ENCODE measurements around the gene PRKAG1. TPM values are rescaled to one million over a fixed set of nuclear protein-coding genes. Genes with fewer than 3 reads are reported as not detected.

The PRKAG1 gene
- total RNA-seq, 1 experiment from 2014 or later = 80.3 TPM

DNA sequence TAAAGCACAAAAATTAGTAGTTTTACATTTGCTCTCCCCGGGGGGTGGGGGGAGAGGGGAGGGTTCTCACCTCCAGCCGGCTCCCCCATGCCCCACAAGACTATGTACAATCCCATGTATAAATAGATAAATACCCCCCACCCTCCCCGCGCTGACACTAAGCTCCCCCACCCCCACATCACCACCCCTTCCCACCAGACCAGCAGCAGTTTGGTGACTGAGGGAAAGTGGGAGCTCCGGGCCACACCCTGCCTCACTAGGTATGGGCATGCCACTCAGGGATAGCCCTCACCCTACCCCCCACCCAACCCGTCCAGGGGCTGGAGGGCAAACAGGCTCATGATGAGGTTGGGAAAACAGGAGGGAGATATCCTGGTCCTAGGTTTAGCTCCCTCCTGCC lies 1.9 kb upstream of the PRKAG1 start:
- BruUV-seq (replicated peaks) = no TSS peak
- no peak overlapping the region for H3K4me3 Mint-ChIP-seq (ENCODE audit: unreplicated experiment)
- ChIA-PET POLR2A (interaction anchor here (1.0 to 1.5 kb wide), 2 partner anchors 14 to 111 kb away, joined by 3 to 7 read pairs; partner anchors contain the start of gene TUBA1B), CTCF (interaction anchor here (0.6 kb wide), 1 partner anchor 1276 kb away, joined by 4 read pairs; no protein-coding TSS in a partner anchor)
- H3K27me3 Mint-ChIP-seq (ENCODE audit: insufficient read depth, unreplicated experiment) = no peaks in the 10 kb centered on the region
- TF ChIP-seq, protein P1, sequence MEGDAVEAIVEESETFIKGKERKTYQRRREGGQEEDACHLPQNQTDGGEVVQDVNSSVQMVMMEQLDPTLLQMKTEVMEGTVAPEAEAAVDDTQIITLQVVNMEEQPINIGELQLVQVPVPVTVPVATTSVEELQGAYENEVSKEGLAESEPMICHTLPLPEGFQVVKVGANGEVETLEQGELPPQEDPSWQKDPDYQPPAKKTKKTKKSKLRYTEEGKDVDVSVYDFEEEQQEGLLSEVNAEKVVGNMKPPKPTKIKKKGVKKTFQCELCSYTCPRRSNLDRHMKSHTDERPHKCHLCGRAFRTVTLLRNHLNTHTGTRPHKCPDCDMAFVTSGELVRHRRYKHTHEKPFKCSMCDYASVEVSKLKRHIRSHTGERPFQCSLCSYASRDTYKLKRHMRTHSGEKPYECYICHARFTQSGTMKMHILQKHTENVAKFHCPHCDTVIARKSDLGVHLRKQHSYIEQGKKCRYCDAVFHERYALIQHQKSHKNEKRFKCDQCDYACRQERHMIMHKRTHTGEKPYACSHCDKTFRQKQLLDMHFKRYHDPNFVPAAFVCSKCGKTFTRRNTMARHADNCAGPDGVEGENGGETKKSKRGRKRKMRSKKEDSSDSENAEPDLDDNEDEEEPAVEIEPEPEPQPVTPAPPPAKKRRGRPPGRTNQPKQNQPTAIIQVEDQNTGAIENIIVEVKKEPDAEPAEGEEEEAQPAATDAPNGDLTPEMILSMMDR (IDR thresholded peaks at IDR 0.05; ENCODE audit: unreplicated experiment) = no peak
- intact Hi-C loops (cut with micrococcal nuclease) = no loop called here
- H3K4me1 Mint-ChIP-seq (ENCODE audit: insufficient read depth, unreplicated experiment) = peaks cover 15% of the 10 kb centered on the region
- H3K36me3 Mint-ChIP-seq (ENCODE audit: insufficient read depth, unreplicated experiment) = peaks cover 56% of the 10 kb centered on the region
- H3K9me3 Mint-ChIP-seq (ENCODE audit: unreplicated experiment) = no peaks in the 10 kb centered on the region
- H3K27ac Mint-ChIP-seq (ENCODE audit: low read depth, unreplicated experiment) = no peak overlapping the region
- no peak for DNase-seq (ENCODE audit: unreplicated experiment)

- H3K9me3 Mint-ChIP-seq (ENCODE audit: unreplicated experiment) = no peaks in the 10 kb centered on the region
Measured at GRCh38 chr12:49019443-49020324, 1.1 kb upstream of the PRKAG1 start.

GRCh38 chr12:49019120-49019430 lies 499 bp upstream of the PRKAG1 start:
- Mint-ChIP-seq H3K36me3 (ENCODE audit: insufficient read depth, unreplicated experiment) (peaks cover 48% of the 10 kb centered on the region), H3K4me1 (ENCODE audit: insufficient read depth, unreplicated experiment) (peaks cover 15% of the 10 kb centered on the region), H3K27ac (ENCODE audit: low read depth, unreplicated experiment) (peak overlapping the region; percentile 99), H3K27me3 (ENCODE audit: insufficient read depth, unreplicated experiment) (no peaks in the 10 kb centered on the region), H3K4me3 (ENCODE audit: unreplicated experiment) (peak overlapping the region; percentile 88), H3K9me3 (ENCODE audit: unreplicated experiment) (no peaks in the 10 kb centered on the region)
- TF ChIP-seq, protein P1 (IDR thresholded peaks at IDR 0.05; ENCODE audit: unreplicated experiment) = no peak
- ChIA-PET POLR2A (interaction anchor here (0.6 to 1.0 kb wide), 2 partner anchors 11 to 142 kb away, joined by 3 to 8 read pairs; no protein-coding TSS in a partner anchor), CTCF (interaction anchor here (0.6 kb wide), 1 partner anchor 811 kb away, joined by 3 read pairs; no protein-coding TSS in a partner anchor)
- intact Hi-C loops (cut with micrococcal nuclease) = no loop called here
- no peak for DNase-seq (ENCODE audit: unreplicated experiment)
- BruUV-seq (replicated peaks) = TSS peak; percentile 96

More at GRCh38 chr12:49019443-49020324, 1.1 kb upstream of the PRKAG1 start:
- no peaks in the 10 kb centered on the region for H3K27me3 Mint-ChIP-seq (ENCODE audit: insufficient read depth, unreplicated experiment)
- intact Hi-C loops (cut with micrococcal nuclease) = no loop called here
- TF ChIP-seq, protein P1 (IDR thresholded peaks at IDR 0.05; ENCODE audit: unreplicated experiment) = no peak
- peaks cover 54% of the 10 kb centered on the region for H3K36me3 Mint-ChIP-seq (ENCODE audit: insufficient read depth, unreplicated experiment)
- CTCF ChIA-PET = interaction anchor here (0.5 to 0.6 kb wide), 4 partner anchors 33 to 1275 kb away, joined by 3 to 4 read pairs (median 3); no protein-coding TSS in a partner anchor
- peak; percentile 41 for DNase-seq (ENCODE audit: unreplicated experiment)
- peaks cover 15% of the 10 kb centered on the region for H3K4me1 Mint-ChIP-seq (ENCODE audit: insufficient read depth, unreplicated experiment)
- peak overlapping the region; percentile 88 for H3K4me3 Mint-ChIP-seq (ENCODE audit: unreplicated experiment)
- POLR2A ChIA-PET = interaction anchor here (0.6 to 1.5 kb wide), 3 partner anchors 10 to 142 kb away, joined by 3 to 8 read pairs (median 7); partner anchors contain the start of gene TUBA1B
- H3K27ac Mint-ChIP-seq (ENCODE audit: low read depth, unreplicated experiment) = peak overlapping the region; percentile 99
- no TSS peak for BruUV-seq (replicated peaks)

- Mint-ChIP-seq H3K4me3 (ENCODE audit: unreplicated experiment) (peak overlapping the region; percentile 88), H3K4me1 (ENCODE audit: insufficient read depth, unreplicated experiment) (peaks cover 15% of the 10 kb centered on the region), H3K27ac (ENCODE audit: low read depth, unreplicated experiment) (peak overlapping the region; percentile 99), H3K27me3 (ENCODE audit: insufficient read depth, unreplicated experiment) (no peaks in the 10 kb centered on the region), H3K9me3 (ENCODE audit: unreplicated experiment) (no peaks in the 10 kb centered on the region), H3K36me3 (ENCODE audit: insufficient read depth, unreplicated experiment) (peaks cover 37% of the 10 kb centered on the region)
- intact Hi-C loops (cut with micrococcal nuclease) = no loop called here
- POLR2A ChIA-PET = interaction anchor here (0.5 to 1.5 kb wide), 15 partner anchors 10 to 194 kb away, joined by 3 to 8 read pairs (median 3); partner anchors contain the start of genes ARF3, DDN, DDX23 and RND1
- BruUV-seq (replicated peaks) = no TSS peak
- TF ChIP-seq, protein P1 (IDR thresholded peaks at IDR 0.05; ENCODE audit: unreplicated experiment) = no peak
- DNase-seq (ENCODE audit: unreplicated experiment) = peak; percentile 42
- CTCF ChIA-PET = interaction anchor here (0.5 to 2.0 kb wide), 6 partner anchors 14 to 165 kb away, joined by 3 to 12 read pairs (median 4); no protein-coding TSS in a partner anchor
Measured at GRCh38 chr12:49017891-49018260, 700 bp downstream of the PRKAG1 start.

All from MCF 10A (cell line).